Skeletal muscle cell (primary cell): Measurements from ENCODE around the gene COL8A1.
A peak's percentile ranks its signal among the peaks of the same experiment; 100 is the strongest.
"Not testable (repeated sequence)": the region's sequence is repeated elsewhere in the genome, so short reads cannot be mapped to it uniquely, and the experiment has no call there.

Source experiments
- DNase-seq: peaks from one replicate; pipeline ENCODE4 v3.0.0-alpha.2; 2010; ENCODE audit warnings: low read depth
- H3K4me3 ChIP-seq: 2 replicates; pipeline ENCODE4 v1.5.1; 2011; ENCODE audit warnings: low read depth, mild to moderate bottlenecking, control low read depth, low read length, moderate library complexity

COL8A1 gene

GRCh38 chr3:99700631-99701268 is 62.4 kb downstream of the COL8A1 start:
- DNase-seq, result peak; percentile 71
- H3K4me3 ChIP-seq, result no peak overlapping the region

- DNase-seq, result no peak
- H3K4me3 ChIP-seq, result no peak overlapping the region
Measured at GRCh38 chr3:99702953-99703943, 64.9 kb downstream of the COL8A1 start.

- DNase-seq, result no peak
- H3K4me3 ChIP-seq, result no peak overlapping the region
Measured at GRCh38 chr3:99704417-99704816, 66.0 kb downstream of the COL8A1 start.

- DNase-seq, result no peak
- no peak overlapping the region for H3K4me3 ChIP-seq
Measured at GRCh38 chr3:99706410-99706809, 68.0 kb downstream of the COL8A1 start.

- no peak for DNase-seq
- H3K4me3 ChIP-seq, result no peak overlapping the region
Measured at GRCh38 chr3:99708207-99708745, 69.9 kb downstream of the COL8A1 start.

GRCh38 chr3:99709686-99710085 is 71.3 kb downstream of the COL8A1 start:
- DNase-seq, result no peak
- no peak overlapping the region for H3K4me3 ChIP-seq

- H3K4me3 ChIP-seq, result no peak overlapping the region
- no peak for DNase-seq
Measured at GRCh38 chr3:99710094-99710493, 71.7 kb downstream of the COL8A1 start.

- no peak overlapping the region for H3K4me3 ChIP-seq
- DNase-seq, result peak; percentile 52
Measured at GRCh38 chr3:99711351-99711750, 73.0 kb downstream of the COL8A1 start.

GRCh38 chr3:99712291-99712954 is 74.0 kb downstream of the COL8A1 start:
- no peak for DNase-seq
- H3K4me3 ChIP-seq, result no peak overlapping the region

GRCh38 chr3:99713440-99713839 is 75.0 kb downstream of the COL8A1 start:
- DNase-seq, result no peak
- no peak overlapping the region for H3K4me3 ChIP-seq

GRCh38 chr3:99714146-99714545 is 75.8 kb downstream of the COL8A1 start:
- H3K4me3 ChIP-seq, result no peak overlapping the region
- peak; percentile 96 for DNase-seq

- no peak overlapping the region for H3K4me3 ChIP-seq
- no peak for DNase-seq
Measured at GRCh38 chr3:99714575-99714974, 76.2 kb downstream of the COL8A1 start.

- H3K4me3 ChIP-seq, result no peak overlapping the region
- no peak for DNase-seq
Measured at GRCh38 chr3:99716463-99716995, 78.1 kb downstream of the COL8A1 start.

GRCh38 chr3:99720985-99721632 is 82.7 kb downstream of the COL8A1 start:
- DNase-seq, result peak; percentile 21
- no peak overlapping the region for H3K4me3 ChIP-seq

- H3K4me3 ChIP-seq, result no peak overlapping the region
- DNase-seq, result no peak
Measured at GRCh38 chr3:99721633-99722007, 83.2 kb downstream of the COL8A1 start.

- DNase-seq, result no peak
- no peak overlapping the region for H3K4me3 ChIP-seq
Measured at GRCh38 chr3:99724276-99724675, 85.9 kb downstream of the COL8A1 start.

GRCh38 chr3:99730870-99731269 is 92.5 kb downstream of the COL8A1 start:
- no peak overlapping the region for H3K4me3 ChIP-seq
- no peak for DNase-seq

- H3K4me3 ChIP-seq, result no peak overlapping the region
- DNase-seq, result no peak
Measured at GRCh38 chr3:99731499-99731898, 93.1 kb downstream of the COL8A1 start.

- H3K4me3 ChIP-seq, DNase-seq: not testable (repeated sequence)
Measured at GRCh38 chr3:99740371-99740770, 102.0 kb downstream of the COL8A1 start.
